K562 (cell line): ENCODE measurements around the gene PPT2. TPM values are rescaled to one million over a fixed set of nuclear protein-coding genes. Genes with fewer than 3 reads are reported as not detected.
A peak's percentile ranks its signal among the peaks of the same experiment; 100 is the strongest.

Experiments used
- CBX2 ChIP-seq: fragments of 200-600 bp; sonication (generic); IDR thresholded peaks from one replicate; pipeline ENCODE4 v1.6.1; 2012; ENCODE audit warnings: mild to moderate bottlenecking, low read length, inconsistent platforms; ENCODE audit not compliant: insufficient read depth, poor library complexity, severe bottlenecking
- CREB1 ChIP-seq, 2 experiments: sonication (generic) in 1 of 2; formaldehyde crosslinking in 1 of 2; IDR thresholded peaks; 2 replicates each; pipeline versions ENCODE4 v1.6.1 to v1.8.0; 2012 to 2022; ENCODE audit warnings: inconsistent platforms in 1 of 2, mild to moderate bottlenecking in 1 of 2, missing genetic modification reagents in 1 of 2, moderate library complexity in 1 of 2
- CREM ChIP-seq: IDR thresholded peaks from 2 replicates; pipeline ENCODE4 v1.6.1; 2014; ENCODE audit warnings: antibody characterized with exemption, low read depth
- DMBX1 ChIP-seq: fragments of 250-450 bp; sonication (Bioruptor Pico); IDR thresholded peaks from 2 replicates; pipeline ENCODE4 v1.8.0; 2022; ENCODE audit warnings: inconsistent platforms, mild to moderate bottlenecking, moderate library complexity, borderline replicate concordance
- FIP1L1 ChIP-seq: fragments of 200-400 bp; formaldehyde crosslinking; IDR thresholded peaks from 2 replicates; pipeline ENCODE4 v1.6.1; 2018; ENCODE audit warnings: mild to moderate bottlenecking, low read depth, low read length; ENCODE audit not compliant: poor library complexity, severe bottlenecking
- FOXJ2 ChIP-seq: fragments of 200-800 bp; sonication (Bioruptor generic); IDR thresholded peaks from 2 replicates; pipeline ENCODE4 v1.6.1; 2016; ENCODE audit warnings: missing genetic modification characterization, missing compliant biosample characterization
- FUS ChIP-seq: fragments of 200-400 bp; formaldehyde crosslinking; optimal IDR thresholded peaks from 2 replicates; pipeline ENCODE3; 2017; ENCODE audit warnings: low read depth, low read length
- ILF3 ChIP-seq: fragments of 450-650 bp; IDR thresholded peaks from 2 replicates; pipeline ENCODE4 v1.6.1; 2018; ENCODE audit warnings: antibody characterized with exemption, mild to moderate bottlenecking, moderate library complexity, borderline replicate concordance
- MYBL2 ChIP-seq, 2 experiments: fragments of 450-650 bp in 1 of 2; sonication (generic) in 1 of 2; formaldehyde crosslinking in 1 of 2; IDR thresholded peaks; 2 replicates each; pipeline versions ENCODE4 v1.6.1 to v1.8.1; 2017 to 2022; ENCODE audit warnings: borderline replicate concordance in 1 of 2, inconsistent platforms in 1 of 2, low read depth in 1 of 2, mild to moderate bottlenecking in 1 of 2, missing genetic modification reagents in 1 of 2, moderate library complexity in 1 of 2
- NCOA4 ChIP-seq: fragments of 450-650 bp; IDR thresholded peaks from 2 replicates; pipeline ENCODE4 v1.6.1; 2018; ENCODE audit warnings: mild to moderate bottlenecking; ENCODE audit not compliant: partially characterized antibody
- NUFIP1 ChIP-seq: fragments of 450-650 bp; IDR thresholded peaks from 2 replicates; pipeline ENCODE4 v1.6.1; 2018; ENCODE audit not compliant: partially characterized antibody
- PHB ChIP-seq: fragments of 250-450 bp; sonication (Bioruptor Pico); IDR thresholded peaks from 2 replicates; pipeline ENCODE4 v1.5.0; 2021
- SMARCB1 ChIP-seq: IDR thresholded peaks from 2 replicates; pipeline ENCODE4 v1.6.1; 2011; ENCODE audit warnings: improper control_type of control experiment, low read depth; ENCODE audit not compliant: insufficient read length
- SOX6 ChIP-seq: fragments of 450-650 bp; IDR thresholded peaks from 2 replicates; pipeline ENCODE4 v1.6.1; 2014; ENCODE audit warnings: mild to moderate bottlenecking
- TAF9B ChIP-seq: fragments of 450-650 bp; IDR thresholded peaks from 2 replicates; pipeline ENCODE4 v1.6.1; 2018; ENCODE audit warnings: mild to moderate bottlenecking; ENCODE audit not compliant: partially characterized antibody
- ZFX ChIP-seq: sonication (generic); formaldehyde crosslinking; IDR thresholded peaks from 2 replicates; pipeline ENCODE4 v1.8.0; 2022; ENCODE audit warnings: mild to moderate bottlenecking, missing genetic modification reagents, moderate library complexity
- ZKSCAN1 ChIP-seq: fragments of 150-350 bp; IDR thresholded peaks from 2 replicates; pipeline ENCODE4 v1.6.1; 2016; ENCODE audit warnings: low read depth, low read length
- ZNF121 ChIP-seq: sonication (generic); formaldehyde crosslinking; conservative IDR thresholded peaks from 2 replicates; pipeline ENCODE4 v1.8.0; 2022; ENCODE audit warnings: missing genetic modification reagents
- ZNF224 ChIP-seq: sonication (generic); formaldehyde crosslinking; IDR thresholded peaks from 2 replicates; pipeline ENCODE4 v1.8.0; 2022; ENCODE audit warnings: mild to moderate bottlenecking, missing genetic modification reagents
- ZNF507 ChIP-seq: conservative IDR thresholded peaks from 2 replicates; pipeline ENCODE4 v1.6.1; 2017; ENCODE audit warnings: missing genetic modification characterization, missing compliant biosample characterization
- polyA plus RNA-seq, 8 experiments: library from polyadenylated mRNA; depleted of rRNA in 4 of 8; stranded (reverse) in 5 of 8; unstranded in 3 of 8; fragments of >200 nt; fragmentation: Nextera tagmentation in 2 of 8; fragmentation: Illumina TruSeq in 1 of 8; extraction: Ambion mirVana in 2 of 8; extraction: Trizol in 1 of 8; gene quantifications; 2 replicates each; pipeline versions ENCODE4 v1.2.1 to v1.2.3, GENCODE V29; 2011 to 2014; ENCODE audit warnings: inconsistent platforms in 1 of 8, missing spikeins in 1 of 8
- total RNA-seq, 7 experiments: library from RNA; depleted of rRNA in 6 of 7; stranded (reverse); fragments of >200 nt in 6 of 7; fragmentation: Illumina TruSeq in 2 of 7; extraction: Trizol in 2 of 7; gene quantifications; 2 replicates each; pipeline versions ENCODE4 v1.2.1 to v1.2.3, GENCODE V29; 2011 to 2021; ENCODE audit warnings: low replicate concordance in 1 of 7
- TF ChIP-seq, protein P1 (sequence below), 2 experiments: fragments of 250-450 bp in 1 of 2; fragments of 450-650 bp in 1 of 2; sonication (Bioruptor Pico) in 1 of 2; IDR thresholded peaks; 2 replicates each; pipeline versions ENCODE4 v1.6.1 to v1.8.0; 2016 to 2021; ENCODE audit warnings: mild to moderate bottlenecking in 2 of 2, moderate library complexity in 2 of 2, missing compliant biosample characterization in 1 of 2, missing genetic modification characterization in 1 of 2
- TF ChIP-seq, protein P2 (sequence below), 2 experiments: fragments of 450-650 bp in 1 of 2; sonication (generic) in 1 of 2; formaldehyde crosslinking in 1 of 2; IDR thresholded peaks in 1 of 2; conservative IDR thresholded peaks in 1 of 2; 2 replicates each; pipeline versions ENCODE4 v1.6.1 to v1.8.1; 2016 to 2023; ENCODE audit warnings: mild to moderate bottlenecking in 2 of 2, moderate library complexity in 2 of 2, inconsistent platforms in 1 of 2, missing genetic modification reagents in 1 of 2
- TF ChIP-seq, protein P3 (sequence below), 3 experiments: IDR thresholded peaks in 2 of 3; conservative IDR thresholded peaks in 1 of 3; 2 replicates each; pipeline ENCODE4 v1.5.1; 2011 to 2012; ENCODE audit warnings: low read length in 3 of 3, mild to moderate bottlenecking in 3 of 3, control low read depth in 2 of 3, improper control_type of control experiment in 1 of 3, inconsistent platforms in 1 of 3, low read depth in 1 of 3, mixed read lengths in 1 of 3, moderate library complexity in 1 of 3; ENCODE audit not compliant: insufficient read depth in 2 of 3

Gene PPT2
- total and polyA plus RNA-seq, 9 of the 15 experiments (the other 6 are each of a cell fraction or from before 2014, with no cell fraction given): 27.4 to 98.8 (median 69.9) TPM

DNA sequence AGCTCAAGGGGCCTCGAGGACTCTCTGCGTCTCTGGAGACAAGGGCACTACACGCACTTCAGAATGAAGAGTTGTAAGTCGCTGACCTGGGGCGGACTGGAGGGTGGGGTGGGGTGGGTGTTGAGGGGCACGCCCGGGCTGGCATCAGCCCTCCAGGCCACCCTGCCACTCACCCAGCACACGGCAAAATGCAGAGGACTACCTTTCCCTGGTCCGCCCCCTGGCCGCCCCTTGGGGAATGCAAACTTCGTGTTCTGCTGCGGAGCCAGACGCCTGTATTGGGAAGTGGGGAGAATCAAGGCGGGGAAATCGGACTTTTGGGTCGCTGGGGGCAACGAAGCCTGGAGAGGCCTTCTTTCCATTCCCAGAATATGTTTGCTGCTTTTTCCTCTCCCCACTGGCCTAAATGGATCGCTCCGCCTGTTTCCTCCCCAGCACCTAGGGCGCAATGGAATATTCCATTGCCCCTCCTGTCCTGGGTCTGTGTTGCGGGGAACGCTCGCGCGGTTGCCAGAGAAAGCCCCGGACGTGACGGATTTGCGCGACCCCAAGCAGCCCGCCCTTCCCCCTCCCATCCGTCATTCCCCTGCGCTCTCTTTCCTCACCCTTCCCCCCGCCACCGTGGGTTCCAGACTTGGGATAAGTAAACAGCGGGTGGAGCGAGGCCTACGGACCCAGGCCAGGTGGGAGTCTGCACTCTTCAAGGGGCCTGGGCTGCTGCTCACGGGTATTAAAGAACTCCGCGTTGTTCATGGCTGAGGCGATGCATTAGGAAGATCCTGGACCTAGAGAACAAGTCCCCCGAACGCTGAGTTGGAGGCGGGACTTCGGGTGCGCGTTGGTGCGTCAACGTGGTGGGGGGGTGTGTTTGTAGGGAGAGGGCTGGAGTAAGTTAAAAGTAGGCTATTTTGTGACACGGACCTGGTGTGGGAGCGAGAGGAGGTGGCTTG lies at the start of gene PPT2 (continued):
- TF ChIP-seq ILF3: no peak
- TF ChIP-seq, protein P1, sequence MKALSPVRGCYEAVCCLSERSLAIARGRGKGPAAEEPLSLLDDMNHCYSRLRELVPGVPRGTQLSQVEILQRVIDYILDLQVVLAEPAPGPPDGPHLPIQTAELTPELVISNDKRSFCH (CRISPR knock-in tag; IDR thresholded peaks at IDR 0.05): no peak
- TF ChIP-seq, protein P1 (tag; IDR thresholded peaks at IDR 0.05): peak; percentile 38
- TF ChIP-seq PHB: no peak
- no peak for TF ChIP-seq ZNF224 (CRISPR knock-in tag)
- no peak for TF ChIP-seq NUFIP1
- no peak for TF ChIP-seq FUS
- TF ChIP-seq CREB1 (IDR thresholded peaks at IDR 0.05): peak; percentile 99
- TF ChIP-seq CREB1 (CRISPR knock-in tag; IDR thresholded peaks at IDR 0.05): peak; percentile 99
- no peak for TF ChIP-seq FIP1L1
- TF ChIP-seq CBX2: no peak
- no peak for TF ChIP-seq NCOA4
- TF ChIP-seq DMBX1: no peak
- TF ChIP-seq, protein P2, sequence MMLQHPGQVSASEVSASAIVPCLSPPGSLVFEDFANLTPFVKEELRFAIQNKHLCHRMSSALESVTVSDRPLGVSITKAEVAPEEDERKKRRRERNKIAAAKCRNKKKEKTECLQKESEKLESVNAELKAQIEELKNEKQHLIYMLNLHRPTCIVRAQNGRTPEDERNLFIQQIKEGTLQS (IDR thresholded peaks at IDR 0.05): peak; percentile 55; the same call in 1 of the 2 replicates
- TF ChIP-seq, protein P2 (CRISPR knock-in tag; conservative IDR thresholded peaks at IDR 0.05): peak; percentile 65
- peak; percentile 99 for TF ChIP-seq CREM
- TF ChIP-seq, protein P3, sequence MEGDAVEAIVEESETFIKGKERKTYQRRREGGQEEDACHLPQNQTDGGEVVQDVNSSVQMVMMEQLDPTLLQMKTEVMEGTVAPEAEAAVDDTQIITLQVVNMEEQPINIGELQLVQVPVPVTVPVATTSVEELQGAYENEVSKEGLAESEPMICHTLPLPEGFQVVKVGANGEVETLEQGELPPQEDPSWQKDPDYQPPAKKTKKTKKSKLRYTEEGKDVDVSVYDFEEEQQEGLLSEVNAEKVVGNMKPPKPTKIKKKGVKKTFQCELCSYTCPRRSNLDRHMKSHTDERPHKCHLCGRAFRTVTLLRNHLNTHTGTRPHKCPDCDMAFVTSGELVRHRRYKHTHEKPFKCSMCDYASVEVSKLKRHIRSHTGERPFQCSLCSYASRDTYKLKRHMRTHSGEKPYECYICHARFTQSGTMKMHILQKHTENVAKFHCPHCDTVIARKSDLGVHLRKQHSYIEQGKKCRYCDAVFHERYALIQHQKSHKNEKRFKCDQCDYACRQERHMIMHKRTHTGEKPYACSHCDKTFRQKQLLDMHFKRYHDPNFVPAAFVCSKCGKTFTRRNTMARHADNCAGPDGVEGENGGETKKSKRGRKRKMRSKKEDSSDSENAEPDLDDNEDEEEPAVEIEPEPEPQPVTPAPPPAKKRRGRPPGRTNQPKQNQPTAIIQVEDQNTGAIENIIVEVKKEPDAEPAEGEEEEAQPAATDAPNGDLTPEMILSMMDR (IDR thresholded peaks at IDR 0.05 in 2 of 3, conservative IDR thresholded peaks at IDR 0.05 in 1 of 3; ENCODE audit: insufficient read depth in 2 of 3, low read depth in 1 of 3, low read length in 3 of 3): peak; percentile 36 to 47 (median 40); a peak in 4 of 6 replicates
- TF ChIP-seq ZKSCAN1: peak; percentile 71
- no peak for TF ChIP-seq MYBL2 (IDR thresholded peaks at IDR 0.05; ENCODE audit: low read depth)
- TF ChIP-seq MYBL2 (CRISPR knock-in tag; IDR thresholded peaks at IDR 0.05; ENCODE audit: borderline replicate concordance): no peak
- TF ChIP-seq TAF9B: peak; percentile 59
- no peak for TF ChIP-seq ZNF507
- no peak for TF ChIP-seq ZNF121 (CRISPR knock-in tag)
- peak; percentile 80 for TF ChIP-seq ZFX (CRISPR knock-in tag)
- TF ChIP-seq SMARCB1: no peak
- TF ChIP-seq SOX6: peak; percentile 41; the same call in 1 of the 2 replicates
- no peak; the same call in 1 of the 2 replicates for TF ChIP-seq FOXJ2 (tag)
